HCEC 1CT (cell line): ENCODE results near the gene GATA2.

ENCODE experiments used
- DNase-seq: peaks from one replicate; pipeline ENCODE4 v3.0.0-alpha.2; 2017

Gene GATA2

GRCh38 chr3:128487813-128488635, 5.0 kb downstream of the GATA2 start:
- peak; percentile 80 for DNase-seq

- no peak for DNase-seq
Measured at GRCh38 chr3:128487538-128487812, 5.5 kb downstream of the GATA2 start.

DNA sequence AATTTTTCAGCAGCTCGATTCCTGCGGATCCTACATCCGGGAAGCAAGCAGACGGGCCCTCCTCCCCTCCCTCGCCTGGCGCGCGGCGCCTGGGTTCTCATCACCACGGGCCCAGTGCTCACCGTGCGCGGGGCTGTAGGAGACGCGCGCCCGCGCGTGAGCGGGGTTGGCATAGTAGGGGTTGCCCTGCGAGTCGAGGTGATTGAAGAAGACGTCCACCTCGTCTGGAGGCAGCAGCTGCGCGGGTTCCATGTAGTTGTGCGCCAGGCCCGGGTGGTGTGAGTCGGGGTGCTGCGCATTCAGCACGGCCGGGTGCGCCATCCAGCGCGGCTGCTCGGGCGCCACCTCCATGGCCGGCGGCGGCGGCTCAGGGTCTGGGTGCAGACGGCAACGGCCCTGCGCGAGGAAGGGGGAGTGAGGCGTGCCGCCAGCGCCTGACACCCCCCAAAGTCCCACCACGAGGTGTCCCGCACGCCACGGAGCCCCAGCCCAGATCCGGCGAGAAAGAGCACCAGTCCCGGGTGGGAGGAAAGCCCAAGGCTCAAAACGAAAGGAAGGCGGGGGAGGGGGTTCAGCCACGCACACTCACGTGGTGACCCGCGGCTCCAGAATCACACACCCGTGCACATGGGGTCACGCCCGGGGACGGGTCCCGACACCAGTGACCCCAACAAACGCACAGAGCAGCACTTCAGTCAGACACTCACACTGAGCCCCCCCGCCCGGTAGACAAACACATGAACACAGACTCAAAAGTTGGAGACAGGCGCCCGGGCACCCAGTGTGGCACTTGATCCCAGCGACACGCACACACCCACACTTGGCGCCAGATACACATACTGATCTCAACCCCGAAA, 6.1 kb downstream of the GATA2 start:
- DNase-seq, result no peak

GRCh38 chr3:128486205-128486628, 6.8 kb downstream of the GATA2 start:
- no peak for DNase-seq

- DNase-seq, result no peak
Measured at GRCh38 chr3:128485282-128486204, 7.5 kb downstream of the GATA2 start.

GRCh38 chr3:128484404-128485281, 8.4 kb downstream of the GATA2 start:
- no peak for DNase-seq

- no peak for DNase-seq
Measured at GRCh38 chr3:128483657-128484403, 9.2 kb downstream of the GATA2 start.

DNA sequence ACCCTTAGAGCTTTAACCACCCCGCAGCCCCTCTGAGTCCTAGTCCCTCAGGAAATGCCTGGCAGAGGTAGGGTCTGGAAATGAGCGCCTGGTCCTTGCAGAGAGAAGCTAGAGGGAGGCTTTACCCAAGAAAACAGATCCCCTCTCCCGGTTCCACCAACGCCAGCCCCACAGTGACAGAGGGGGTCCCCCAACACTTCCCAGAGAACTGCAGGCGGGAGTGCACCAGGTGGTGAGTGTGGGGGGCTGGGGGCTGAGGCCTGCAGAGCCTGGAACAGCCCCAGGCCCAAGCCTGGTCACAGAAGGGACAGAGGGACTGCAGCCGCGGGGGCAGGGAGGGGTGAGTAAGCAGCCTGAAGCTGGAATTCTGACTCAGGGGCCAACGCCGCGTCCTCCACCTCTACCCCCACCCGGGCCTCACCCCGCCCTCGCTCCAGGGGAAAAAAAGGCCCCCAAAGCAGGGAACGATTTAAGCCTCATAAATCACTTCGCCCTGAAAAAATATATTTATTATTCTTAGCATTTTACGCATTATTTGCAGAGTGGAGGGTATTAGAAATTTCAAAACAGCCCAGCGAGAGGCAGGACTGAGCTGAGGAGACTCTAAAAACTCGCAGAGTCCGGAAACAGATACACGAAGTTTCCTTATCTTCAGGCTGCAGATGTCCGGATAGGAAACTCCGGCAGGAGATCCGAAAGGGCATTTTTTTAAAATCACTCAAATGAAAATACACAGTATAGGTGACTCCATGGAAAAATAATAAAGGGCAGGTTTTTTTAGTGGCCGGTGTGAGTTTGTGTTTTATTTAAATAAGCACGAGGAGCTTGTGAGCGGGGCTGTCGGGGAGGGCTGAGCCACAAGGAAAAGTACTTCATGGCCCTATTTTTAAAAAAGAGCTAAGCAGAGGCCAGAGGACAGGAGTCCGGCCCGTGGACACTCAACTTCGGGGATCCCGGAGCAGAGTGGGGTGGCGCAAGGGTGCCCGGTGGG, 10.0 kb downstream of the GATA2 start:
- DNase-seq, result peak; percentile 68

- DNase-seq, result no peak
Measured at GRCh38 chr3:128482175-128482574, 10.8 kb downstream of the GATA2 start.

DNA sequence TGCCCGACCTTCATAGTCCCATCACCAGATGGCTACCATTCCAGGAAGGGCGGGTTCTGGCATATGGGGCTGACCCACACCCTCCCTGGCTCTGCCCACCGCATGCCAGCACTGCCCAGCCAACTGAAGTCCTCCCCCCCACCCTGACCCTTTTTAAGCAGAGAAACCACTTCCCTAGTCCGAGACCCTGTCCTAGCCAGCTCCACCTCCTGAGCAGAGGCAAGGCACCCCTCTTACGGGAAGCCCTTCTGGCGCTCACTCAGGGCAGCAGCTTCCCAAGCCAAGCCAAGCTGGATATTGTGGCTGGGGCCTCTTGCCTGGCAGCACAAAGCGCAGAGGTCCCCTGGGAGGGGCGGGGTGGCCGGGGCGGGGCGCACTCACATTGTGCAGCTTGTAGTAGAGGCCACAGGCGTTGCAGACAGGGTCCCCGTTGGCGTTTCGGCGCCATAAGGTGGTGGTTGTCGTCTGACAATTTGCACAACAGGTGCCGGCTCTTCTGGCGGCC, 11.5 kb downstream of the GATA2 start:
- DNase-seq, result no peak

DNA sequence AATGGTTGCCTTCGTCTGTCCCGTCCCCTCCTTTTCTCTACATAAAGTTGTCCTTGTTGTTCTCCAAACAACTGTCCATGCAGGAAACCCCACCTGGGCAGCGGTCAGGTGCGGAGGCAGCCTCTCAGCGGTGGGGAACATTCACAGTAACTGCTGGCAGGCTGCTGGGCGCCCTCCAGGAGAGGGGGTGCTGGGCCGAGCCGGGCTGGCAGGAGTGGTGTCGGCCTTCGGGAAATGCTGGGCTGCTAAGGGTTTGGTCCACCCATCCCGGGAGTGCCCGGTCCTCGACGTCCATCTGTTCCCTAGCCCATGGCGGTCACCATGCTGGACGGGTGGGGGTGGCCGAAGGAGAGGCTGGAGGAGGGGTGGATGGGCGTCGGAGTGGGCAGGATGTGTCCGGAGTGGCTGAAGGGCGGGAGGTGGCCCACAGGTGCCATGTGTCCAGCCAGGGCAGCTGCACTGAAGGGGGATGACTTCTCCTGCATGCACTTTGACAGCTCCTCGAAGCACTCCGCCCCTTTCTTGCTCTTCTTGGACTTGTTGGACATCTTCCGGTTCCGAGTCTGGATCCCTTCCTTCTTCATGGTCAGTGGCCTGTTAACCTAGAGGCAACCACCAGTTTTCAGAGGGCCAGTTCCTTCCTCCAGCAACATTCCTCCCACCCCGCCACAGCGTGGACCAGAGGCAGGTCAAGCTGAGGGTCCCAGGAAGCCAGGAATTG, 12.1 kb downstream of the GATA2 start:
- DNase-seq, result no peak

DNA sequence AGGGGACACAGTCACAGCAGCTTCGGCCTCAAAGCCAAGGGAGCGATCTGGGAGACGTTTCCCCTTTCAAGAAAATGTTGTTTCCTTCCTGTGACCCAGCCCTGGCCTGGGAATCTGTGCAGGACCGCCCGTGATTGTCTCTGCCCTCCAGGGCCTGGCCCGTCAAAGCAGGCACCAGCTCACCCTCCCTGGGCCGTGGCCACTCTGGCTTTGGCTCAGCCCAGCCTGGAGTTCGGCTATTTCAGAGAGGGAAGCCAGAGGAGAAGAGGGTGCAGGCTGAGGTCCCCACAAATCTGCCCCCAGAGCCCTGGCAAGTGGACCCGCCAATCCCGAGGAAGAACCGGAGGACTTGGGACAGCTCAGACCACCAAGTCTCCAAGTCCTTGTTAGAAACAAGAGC, 12.7 kb downstream of the GATA2 start:
- no peak for DNase-seq

DNA sequence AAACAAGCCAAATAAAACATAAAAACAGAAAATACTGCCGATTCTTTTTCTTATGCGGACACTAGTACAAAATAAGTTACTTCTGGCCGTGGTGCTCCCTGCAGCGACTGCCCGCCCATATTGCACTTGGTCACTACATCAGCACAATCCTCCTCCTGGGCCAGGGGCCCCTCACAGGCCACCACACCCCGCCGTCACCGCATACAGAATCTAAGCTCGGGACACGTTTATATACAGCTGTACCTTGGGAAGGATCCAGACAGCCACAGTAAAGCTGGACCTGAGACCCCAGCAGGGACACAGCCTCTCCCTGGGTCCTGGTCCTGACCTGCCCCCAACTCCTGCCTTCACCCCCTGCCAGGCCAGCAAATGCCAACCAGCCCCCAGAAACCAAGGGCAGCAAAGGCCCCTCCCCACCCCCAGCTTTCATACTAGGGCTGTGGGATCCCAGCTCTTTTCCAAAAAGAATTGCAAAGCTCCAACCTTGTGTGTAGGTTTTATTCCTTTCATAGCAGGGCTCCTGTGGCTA, 13.4 kb downstream of the GATA2 start:
- no peak for DNase-seq

DNA sequence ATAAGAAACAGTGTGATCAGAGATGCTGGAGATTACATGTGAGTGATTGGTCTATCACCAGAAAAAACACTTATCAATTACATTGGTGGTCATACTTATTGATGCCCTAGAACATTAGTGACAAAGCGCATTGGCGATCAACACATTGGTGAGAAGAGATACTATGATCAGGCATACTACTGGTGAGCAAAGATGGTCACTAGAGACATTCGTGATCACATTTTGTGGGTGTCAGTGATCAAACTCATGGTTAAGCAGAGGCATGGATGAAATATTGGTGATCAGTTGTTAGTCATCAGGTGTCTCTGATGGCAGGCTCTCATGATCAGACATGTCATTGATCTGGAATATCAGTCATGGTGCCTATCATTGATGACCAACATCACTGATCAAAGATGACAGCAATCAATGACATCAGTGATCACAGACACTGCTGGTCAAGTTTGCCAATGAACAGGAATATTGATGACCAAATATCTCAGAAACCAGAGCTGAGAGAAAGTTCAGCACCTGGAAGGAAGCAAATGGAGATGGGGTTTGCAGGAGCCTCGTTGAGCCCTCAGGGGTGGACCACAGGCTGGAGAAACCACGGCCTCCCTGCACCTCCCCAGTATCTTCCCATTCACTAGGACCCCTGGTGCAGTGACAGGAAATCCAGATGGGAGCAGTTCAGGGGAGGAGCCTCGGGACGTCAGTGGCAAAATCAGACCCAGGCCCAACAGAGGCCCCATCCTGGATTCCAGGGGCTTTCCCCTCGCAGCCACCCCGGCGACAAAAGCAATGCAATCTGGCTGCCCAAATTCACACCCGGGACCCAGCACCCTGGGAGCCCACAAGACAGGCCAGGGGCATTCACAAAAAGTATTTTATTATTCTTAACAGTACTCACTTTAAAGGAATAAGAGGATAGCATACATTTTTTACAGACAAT, 14.2 kb downstream of the GATA2 start:
- DNase-seq, result no peak

DNA sequence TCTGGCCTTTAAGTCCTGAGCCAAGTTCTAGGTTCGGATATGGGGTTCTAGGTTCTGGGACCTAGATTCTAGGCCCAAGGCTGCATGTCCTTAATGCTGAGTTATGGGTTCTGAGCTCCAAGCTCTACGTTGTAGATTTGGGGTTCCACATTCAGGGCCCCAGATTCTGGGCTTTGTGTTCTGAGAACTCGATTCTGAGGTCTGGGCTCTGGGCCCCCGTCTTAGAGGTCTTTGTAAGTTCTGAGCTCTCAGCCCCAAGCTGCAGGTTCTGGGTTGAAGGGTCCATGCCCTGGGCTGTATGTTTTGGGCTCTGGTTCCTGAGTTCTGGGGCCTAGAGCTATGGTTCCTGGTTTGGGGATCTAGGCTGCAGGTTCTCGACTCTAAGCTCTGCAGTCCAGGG, 16.3 kb downstream of the GATA2 start:
- no peak for DNase-seq

GRCh38 chr3:128475355-128475754, 17.6 kb downstream of the GATA2 start:
- DNase-seq, result no peak

DNA sequence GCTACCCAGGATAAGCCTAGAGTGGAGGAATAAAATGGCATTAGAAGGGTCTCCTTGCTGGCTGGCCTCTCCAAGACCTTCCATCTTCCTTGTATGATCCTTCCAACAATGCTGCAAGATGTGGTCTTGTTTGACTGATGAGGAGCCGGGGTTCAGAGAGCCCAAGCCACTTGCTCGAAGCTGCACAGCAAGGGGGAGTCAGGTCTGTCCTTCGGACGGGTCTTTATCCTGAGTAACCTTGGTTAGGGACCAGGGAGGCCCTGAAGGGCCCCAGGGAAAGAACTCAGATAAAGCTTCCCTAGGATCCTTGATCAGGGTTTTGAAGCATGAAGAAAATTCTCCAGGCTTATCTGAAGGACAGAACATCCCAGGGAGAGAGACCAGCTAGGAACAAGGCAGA, 19.3 kb downstream of the GATA2 start:
- no peak for DNase-seq

- no peak for DNase-seq
Measured at GRCh38 chr3:128473180-128473519, 19.9 kb downstream of the GATA2 start.
